ENCODE data around the gene MNT. TPM values are rescaled to one million over a fixed set of nuclear protein-coding genes. Genes with fewer than 3 reads are reported as not detected.

Gene MNT
- total and polyA plus RNA-seq, 10 donors: 2.8 to 38.5 (median 27.9) TPM

- no peak for DNase-seq
- 83 to 85% (median 84%) methylated on average over 10 of the region's 10 CpGs for WGBS, 5 donors
- Histone ChIP-seq H3K9me3 (no peaks in the 10 kb centered on the region), H3K4me1 (peaks cover 46 to 75% (median 67%) of the 10 kb centered on the region in 6 donors), H3K27me3 (replicated peaks in 1 of 7) (no peaks in the 10 kb centered on the region), H3K36me3 (peaks cover 0 to 11% (median 0%) of the 10 kb centered on the region in 6 donors), H3K27ac (peak overlapping the region; percentile 88 to 100 (median 98)), H3K4me3 (peak overlapping the region in 5 of 8 donors; percentile 88 to 99 (median 95))
- TF ChIP-seq POLR2AphosphoS5 (IDR thresholded peaks at IDR 0.05): no peak
- TF ChIP-seq CTCF (IDR thresholded peaks at IDR 0.05 in 8 of 11, conservative IDR thresholded peaks at IDR 0.05 in 3 of 11): no peak
- no peak for TF ChIP-seq POLR2A (IDR thresholded peaks at IDR 0.05)
- intact Hi-C loops (cut with DNase I; ENCODE audit: low total_unique reads): no loop called here
Measured at GRCh38 chr17:2398182-2398581, 2.7 kb downstream of the MNT start.

- no peak for TF ChIP-seq POLR2A (IDR thresholded peaks at IDR 0.05)
- TF ChIP-seq CTCF (IDR thresholded peaks at IDR 0.05 in 8 of 11, conservative IDR thresholded peaks at IDR 0.05 in 3 of 11): no peak
- no peak for TF ChIP-seq POLR2AphosphoS5 (IDR thresholded peaks at IDR 0.05)
- WGBS, 5 donors: 64 to 73% (median 65%) methylated on average over 11 to 12 of the region's 12 CpGs
- Histone ChIP-seq H3K4me3 (peak overlapping the region in 6 of 8 donors; percentile 14 to 99 (median 29)), H3K27me3 (replicated peaks in 1 of 7) (no peaks in the 10 kb centered on the region), H3K36me3 (peaks cover 0 to 11% (median 0%) of the 10 kb centered on the region in 6 donors), H3K9me3 (no peaks in the 10 kb centered on the region), H3K27ac (peak overlapping the region; percentile 88 to 100 (median 98)), H3K4me1 (peaks cover 46 to 71% (median 60%) of the 10 kb centered on the region in 6 donors)
- intact Hi-C loops (cut with DNase I; ENCODE audit: low total_unique reads): no loop called here
- DNase-seq: no peak
Measured at GRCh38 chr17:2397247-2398171, 3.4 kb downstream of the MNT start.

GRCh38 chr17:2396568-2397246, 4.2 kb downstream of the MNT start:
- DNase-seq: peak; percentile 96
- Histone ChIP-seq H3K4me3 (peak overlapping the region in 6 of 8 donors; percentile 25 to 99 (median 29)), H3K4me1 (peaks cover 50 to 75% (median 63%) of the 10 kb centered on the region in 6 donors), H3K9me3 (no peaks in the 10 kb centered on the region), H3K36me3 (peaks cover 0 to 11% (median 0%) of the 10 kb centered on the region in 6 donors), H3K27ac (peak overlapping the region; percentile 88 to 100 (median 98)), H3K27me3 (replicated peaks in 1 of 7) (no peaks in the 10 kb centered on the region)
- TF ChIP-seq POLR2AphosphoS5 (IDR thresholded peaks at IDR 0.05) (peak; percentile 87 to 93 (median 90)), CTCF (IDR thresholded peaks at IDR 0.05 in 8 of 11, conservative IDR thresholded peaks at IDR 0.05 in 3 of 11) (peak in 2 of 11 experiments; percentile 16 to 18), POLR2A (IDR thresholded peaks at IDR 0.05) (peak in 2 of 3 donors; percentile 34 to 48)
- intact Hi-C loops (cut with DNase I; ENCODE audit: low total_unique reads): no loop called here
- 2 to 9% (median 8%) methylated on average over 13 to 34 of the region's 34 CpGs for WGBS, 5 donors

Measured in spleen (tissue), 11 donors.